ENCODE measurements around the gene FCGR2B. TPM values are rescaled to one million over a fixed set of nuclear protein-coding genes. Genes with fewer than 3 reads are reported as not detected.
"Not testable (repeated sequence)": the region's sequence is repeated elsewhere in the genome, so short reads cannot be mapped to it uniquely, and the experiment has no call there.

FCGR2B gene
- total RNA-seq, 4 donors from 2014 or later: 4.1 to 12.0 (median 7.7) TPM

- no peak for DNase-seq
- H3K27me3 ChIP-seq: no peaks in the 10 kb centered on the region
- no peak overlapping the region for H3K27ac ChIP-seq
- no peaks in the 10 kb centered on the region for H3K9me3 ChIP-seq
- intact Hi-C loops (cut with DNase I): no loop called here
- no peak for TF ChIP-seq POLR2A (IDR thresholded peaks at IDR 0.05)
- no peak for TF ChIP-seq CTCF (IDR thresholded peaks at IDR 0.05)
- H3K4me1 ChIP-seq: no peaks in the 10 kb centered on the region
- WGBS, 2 donors: 69 to 75% methylated on average over 3 of the region's 3 CpGs
- H3K4me3 ChIP-seq (replicated peaks in 1 of 3): no peak overlapping the region
- H3K36me3 ChIP-seq: no peaks in the 10 kb centered on the region
Measured at GRCh38 chr1:161691846-161692245, 28.9 kb downstream of the FCGR2B start.

GRCh38 chr1:161693020-161693712, 30.2 kb downstream of the FCGR2B start:
- 83 to 85% methylated on average over 12 to 14 of the region's 14 CpGs for WGBS, 2 donors

GRCh38 chr1:161698302-161698701, 35.4 kb downstream of the FCGR2B start:
- intact Hi-C loops (cut with DNase I); H3K27ac ChIP-seq; H3K4me1 ChIP-seq; DNase-seq; H3K27me3 ChIP-seq; H3K4me3 ChIP-seq (replicated peaks in 1 of 3); H3K36me3 ChIP-seq; H3K9me3 ChIP-seq: not testable (repeated sequence)
- 93 to 94% methylated on average over 2 of the region's 2 CpGs for WGBS, 2 donors

More at GRCh38 chr1:161693020-161693712, 30.2 kb downstream of the FCGR2B start:
- H3K27ac ChIP-seq; intact Hi-C loops (cut with DNase I); DNase-seq; H3K4me3 ChIP-seq (replicated peaks in 1 of 3); H3K4me1 ChIP-seq; H3K36me3 ChIP-seq; H3K27me3 ChIP-seq; H3K9me3 ChIP-seq: not testable (repeated sequence)

GRCh38 chr1:161702250-161702649, 39.3 kb downstream of the FCGR2B start:
- Histone ChIP-seq H3K4me1 (no peaks in the 10 kb centered on the region), H3K27me3 (no peaks in the 10 kb centered on the region), H3K9me3 (no peaks in the 10 kb centered on the region), H3K36me3 (no peaks in the 10 kb centered on the region), H3K4me3 (replicated peaks in 1 of 3) (no peak overlapping the region), H3K27ac (no peak overlapping the region)
- no peak for TF ChIP-seq POLR2A (IDR thresholded peaks at IDR 0.05)
- no peak for TF ChIP-seq CTCF (IDR thresholded peaks at IDR 0.05)
- no peak for DNase-seq
- intact Hi-C loops (cut with DNase I): no loop called here
- WGBS, 2 donors: 76 to 80% methylated on average over 8 of the region's 8 CpGs

- no peak for DNase-seq
- WGBS, 2 donors: 77 to 78% methylated on average over 4 of the region's 4 CpGs
- no peaks in the 10 kb centered on the region for H3K9me3 ChIP-seq
- H3K27me3 ChIP-seq: no peaks in the 10 kb centered on the region
- intact Hi-C loops (cut with DNase I): no loop called here
- H3K36me3 ChIP-seq: no peaks in the 10 kb centered on the region
- no peak for TF ChIP-seq POLR2A (IDR thresholded peaks at IDR 0.05)
- no peak for TF ChIP-seq CTCF (IDR thresholded peaks at IDR 0.05)
- no peak overlapping the region for H3K27ac ChIP-seq
- H3K4me3 ChIP-seq (replicated peaks in 1 of 3): no peak overlapping the region
- H3K4me1 ChIP-seq: no peaks in the 10 kb centered on the region
Measured at GRCh38 chr1:161705537-161705936, 42.6 kb downstream of the FCGR2B start.

- TF ChIP-seq CTCF (IDR thresholded peaks at IDR 0.05) (no peak), POLR2A (IDR thresholded peaks at IDR 0.05) (no peak)
- intact Hi-C loops (cut with DNase I): no loop called here
- Histone ChIP-seq H3K36me3 (no peaks in the 10 kb centered on the region), H3K9me3 (no peaks in the 10 kb centered on the region), H3K4me3 (replicated peaks in 1 of 3) (no peak overlapping the region), H3K4me1 (no peaks in the 10 kb centered on the region), H3K27ac (no peak overlapping the region), H3K27me3 (no peaks in the 10 kb centered on the region)
- 84 to 90% methylated on average over 3 of the region's 3 CpGs for WGBS, 2 donors
- no peak for DNase-seq
Measured at GRCh38 chr1:161706113-161706481, 43.2 kb downstream of the FCGR2B start.

All from thyroid gland (tissue), 4 donors.